K562 (cell line): ENCODE data around the gene HMX3.

Experiments used
- CTCF ChIP-seq, 3 experiments: IDR thresholded peaks in 2 of 3; conservative IDR thresholded peaks in 1 of 3; 2 replicates each; pipeline ENCODE4 v1.5.1; 2011 to 2012; ENCODE audit warnings: low read length in 3 of 3, mild to moderate bottlenecking in 3 of 3, control low read depth in 2 of 3, improper control_type of control experiment in 1 of 3, inconsistent platforms in 1 of 3, low read depth in 1 of 3, mixed read lengths in 1 of 3, moderate library complexity in 1 of 3; ENCODE audit not compliant: insufficient read depth in 2 of 3
- EP300 ChIP-seq: IDR thresholded peaks from 2 replicates; pipeline ENCODE4 v1.6.1; 2012; ENCODE audit warnings: low read length, improper control_type of control experiment
- FOXK1 ChIP-seq: sonication (generic); formaldehyde crosslinking; IDR thresholded peaks from 2 replicates; pipeline ENCODE4 v1.8.0; 2022; ENCODE audit warnings: missing genetic modification reagents, mild to moderate bottlenecking, borderline replicate concordance
- FOXM1 ChIP-seq, 2 experiments: fragments of 450-650 bp in 1 of 2; sonication (generic) in 1 of 2; formaldehyde crosslinking in 1 of 2; IDR thresholded peaks; 2 replicates each; pipeline versions ENCODE4 v1.6.1 to v1.9.0; 2017 to 2022; ENCODE audit warnings: low read depth in 2 of 2, mild to moderate bottlenecking in 2 of 2, missing genetic modification reagents in 1 of 2, moderate library complexity in 1 of 2
- KLF1 ChIP-seq: fragments of 450-650 bp; IDR thresholded peaks from 2 replicates; pipeline ENCODE4 v1.6.1; 2016; ENCODE audit warnings: missing genetic modification characterization, missing compliant biosample characterization
- MEIS2 ChIP-seq: fragments of 450-650 bp; IDR thresholded peaks from 2 replicates; pipeline ENCODE4 v1.6.1; 2014; ENCODE audit warnings: mild to moderate bottlenecking; ENCODE audit not compliant: partially characterized antibody
- POLR2A ChIP-seq: fragments of 450-650 bp; conservative IDR thresholded peaks from 2 replicates; pipeline ENCODE4 v1.6.1; 2016
- THRA ChIP-seq: fragments of 450-650 bp; IDR thresholded peaks from 2 replicates; pipeline ENCODE4 v1.6.1; 2017; ENCODE audit warnings: mild to moderate bottlenecking, moderate library complexity
- ZNF512 ChIP-seq: IDR thresholded peaks from 2 replicates; pipeline ENCODE4 v1.6.1; 2016; ENCODE audit warnings: missing genetic modification characterization, missing compliant biosample characterization

GRCh38 chr10:123149568-123150270, 13.9 kb downstream of the HMX3 start:
- TF ChIP-seq ZNF512 (no peak), CTCF (IDR thresholded peaks at IDR 0.05 in 2 of 3, conservative IDR thresholded peaks at IDR 0.05 in 1 of 3; ENCODE audit: insufficient read depth in 2 of 3, low read depth in 1 of 3, low read length in 3 of 3) (no peak), KLF1 (tag) (no peak), MEIS2 (no peak), FOXK1 (CRISPR knock-in tag) (no peak), EP300 (no peak), POLR2A (no peak), FOXM1 (IDR thresholded peaks at IDR 0.05; ENCODE audit: low read depth) (no peak), FOXM1 (CRISPR knock-in tag; IDR thresholded peaks at IDR 0.05; ENCODE audit: low read depth) (no peak), THRA (no peak)
